PFSK-1 (cell line): ENCODE data around the gene RFTN1.

Source experiments
- POLR2AphosphoS5 ChIP-seq: IDR thresholded peaks from 2 replicates; pipeline ENCODE4 v1.6.1; 2012; ENCODE audit warnings: low read depth, mild to moderate bottlenecking, control low read depth, low read length, moderate library complexity
- SIN3A ChIP-seq: IDR thresholded peaks from 2 replicates; pipeline ENCODE4 v1.6.1; 2012; ENCODE audit warnings: mild to moderate bottlenecking, low read length, moderate library complexity, borderline replicate concordance; ENCODE audit not compliant: insufficient read depth
- TAF1 ChIP-seq: IDR thresholded peaks from 2 replicates; pipeline ENCODE4 v1.6.1; 2012; ENCODE audit warnings: low read length, control low read depth, borderline replicate concordance; ENCODE audit not compliant: insufficient read depth

DNA sequence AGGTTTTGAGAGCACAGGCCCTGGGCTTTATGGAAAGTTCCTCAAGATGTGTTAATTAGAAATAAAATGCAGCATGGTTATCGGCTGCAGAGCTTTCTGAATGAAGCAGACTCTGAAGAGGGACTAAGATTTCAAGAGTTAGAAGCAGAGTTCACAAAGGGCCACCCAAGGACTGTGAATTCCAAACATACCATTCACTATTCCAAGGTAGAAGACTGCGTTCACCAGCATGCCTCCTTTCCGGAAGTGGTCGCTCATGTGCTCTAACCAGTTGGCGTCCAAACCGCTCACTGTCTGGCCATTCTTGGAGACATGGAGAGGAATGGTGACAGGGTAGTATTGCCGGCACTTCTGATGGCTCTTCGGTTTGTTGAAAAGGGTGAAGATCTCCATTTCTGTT lies 143.6 kb downstream of the RFTN1 start:
- TF ChIP-seq SIN3A (no peak), POLR2AphosphoS5 (no peak), TAF1 (no peak)
